Activated CD4-positive, alpha-beta T cell treated with anti-CD3 and anti-CD28 coated beads for 24 hours (primary cell): Measurements from ENCODE around the gene YY1AP1.
"Not testable (repeated sequence)": the region's sequence is repeated elsewhere in the genome, so short reads cannot be mapped to it uniquely, and the experiment has no call there.

Source experiments
- DNase-seq, 2 donors: peaks; one replicate each; pipeline ENCODE4 v3.0.0-alpha.2; 2020; ENCODE audit warnings: low read depth in 2 of 2

The YY1AP1 gene, protein sequence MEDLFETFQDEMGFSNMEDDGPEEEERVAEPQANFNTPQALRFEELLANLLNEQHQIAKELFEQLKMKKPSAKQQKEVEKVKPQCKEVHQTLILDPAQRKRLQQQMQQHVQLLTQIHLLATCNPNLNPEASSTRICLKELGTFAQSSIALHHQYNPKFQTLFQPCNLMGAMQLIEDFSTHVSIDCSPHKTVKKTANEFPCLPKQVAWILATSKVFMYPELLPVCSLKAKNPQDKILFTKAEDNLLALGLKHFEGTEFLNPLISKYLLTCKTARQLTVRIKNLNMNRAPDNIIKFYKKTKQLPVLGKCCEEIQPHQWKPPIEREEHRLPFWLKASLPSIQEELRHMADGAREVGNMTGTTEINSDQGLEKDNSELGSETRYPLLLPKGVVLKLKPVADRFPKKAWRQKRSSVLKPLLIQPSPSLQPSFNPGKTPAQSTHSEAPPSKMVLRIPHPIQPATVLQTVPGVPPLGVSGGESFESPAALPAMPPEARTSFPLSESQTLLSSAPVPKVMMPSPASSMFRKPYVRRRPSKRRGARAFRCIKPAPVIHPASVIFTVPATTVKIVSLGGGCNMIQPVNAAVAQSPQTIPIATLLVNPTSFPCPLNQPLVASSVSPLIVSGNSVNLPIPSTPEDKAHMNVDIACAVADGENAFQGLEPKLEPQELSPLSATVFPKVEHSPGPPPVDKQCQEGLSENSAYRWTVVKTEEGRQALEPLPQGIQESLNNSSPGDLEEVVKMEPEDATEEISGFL

DNA sequence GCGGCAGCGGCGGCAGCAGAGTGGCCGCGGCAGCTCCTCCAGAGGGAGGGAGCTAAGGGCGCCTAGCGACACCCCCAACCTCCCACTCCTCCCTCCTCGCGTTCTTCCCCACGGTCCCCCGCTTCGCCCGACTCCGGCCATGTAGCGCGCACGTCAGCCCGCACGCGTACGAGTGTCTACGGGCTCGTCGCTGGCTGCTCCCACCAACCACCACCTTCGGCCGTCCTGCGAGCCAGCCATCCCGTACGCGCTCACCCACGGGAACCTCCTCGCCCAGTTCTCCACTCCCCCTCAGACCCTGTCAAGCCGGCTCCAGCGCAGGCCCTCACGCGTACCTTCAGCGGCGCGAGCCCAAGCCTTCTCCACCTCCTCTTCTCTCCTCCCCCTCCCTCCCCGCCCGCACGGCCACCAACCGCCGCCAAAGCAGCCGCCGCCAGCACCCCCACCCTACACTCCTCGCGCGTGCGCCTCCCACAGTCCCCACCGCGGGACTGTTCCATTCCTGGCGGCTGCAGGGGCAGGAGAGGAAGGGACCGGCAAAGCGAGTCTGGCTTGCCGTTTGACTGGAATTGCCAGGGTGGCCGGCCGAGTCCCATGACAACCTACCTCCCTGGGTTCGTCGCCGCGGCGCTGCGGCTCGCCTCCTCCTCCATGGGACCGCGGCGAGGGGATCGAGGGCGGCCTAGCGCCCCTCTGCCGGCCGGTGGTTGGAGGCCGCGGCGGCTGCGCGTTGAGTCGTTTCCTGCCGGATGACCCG is at the start of gene YY1AP1:
TSS of gene YY1AP1 (minus strand) at position 451 of the 757 bp plus-strand sequence. CDS start 8,338 bp downstream, outside the sequence.
- peak; percentile 78 to 82 for DNase-seq

DNA sequence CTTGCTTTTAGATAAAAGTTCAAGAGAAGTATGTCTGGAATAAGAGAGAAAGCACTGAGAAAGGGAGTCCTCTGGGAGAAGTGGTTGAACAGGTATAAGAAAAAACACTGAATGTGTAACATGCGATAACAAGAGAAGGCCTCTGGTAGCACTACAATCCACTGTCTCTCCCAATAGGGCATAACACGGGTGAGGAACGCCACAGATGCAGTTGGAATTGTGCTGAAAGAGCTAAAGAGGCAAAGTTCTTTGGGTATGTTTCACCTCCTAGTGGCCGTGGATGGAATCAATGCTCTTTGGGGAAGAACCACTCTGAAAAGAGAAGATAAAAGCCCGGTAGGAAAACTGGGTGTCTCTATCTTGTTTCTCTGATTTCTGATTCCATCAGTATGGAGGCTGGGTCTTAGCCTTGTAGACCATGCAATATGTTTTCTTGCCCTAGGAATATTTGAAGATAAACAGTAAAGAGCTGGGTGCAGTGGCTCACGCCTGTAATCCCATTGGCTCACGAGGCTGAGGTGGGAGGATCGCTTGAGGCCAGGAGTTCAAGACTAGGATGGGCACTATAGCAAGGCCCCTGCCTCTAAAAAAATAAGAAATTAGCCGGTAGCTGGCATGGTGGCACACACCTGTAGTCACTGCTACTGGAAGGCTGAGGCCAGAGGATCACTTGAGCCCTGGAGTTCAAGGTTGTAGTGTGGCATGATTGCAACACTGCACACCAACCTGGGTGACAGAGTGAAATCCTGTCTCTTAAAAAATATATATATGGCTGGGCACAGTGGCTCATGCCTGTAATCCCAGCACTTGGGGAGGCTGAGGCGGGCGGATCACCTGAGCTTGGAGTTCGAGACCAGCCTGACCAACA is 40.7 kb upstream of the YY1AP1 start:
- DNase-seq = peak in 1 of 2 donors; percentile 17

DNA sequence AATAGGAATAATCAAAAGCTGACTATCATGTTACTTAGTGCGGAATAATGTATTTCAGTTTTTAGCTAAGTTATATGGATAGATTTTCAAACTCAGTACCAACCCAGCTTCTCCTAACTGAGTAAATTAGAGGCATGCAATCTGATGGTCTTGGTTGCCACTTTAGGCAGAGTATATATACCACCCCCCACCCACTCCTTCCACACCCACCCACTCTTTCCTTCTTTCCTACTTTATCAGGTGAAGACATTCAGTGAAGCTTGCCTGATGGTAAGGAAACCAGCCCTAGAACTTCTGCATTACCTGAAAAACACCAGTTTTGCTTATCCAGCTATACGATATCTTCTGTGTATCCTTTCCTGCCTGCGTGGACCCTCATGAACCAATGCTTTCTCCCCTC is 36.6 kb upstream of the YY1AP1 start:
- DNase-seq = no peak

DNA sequence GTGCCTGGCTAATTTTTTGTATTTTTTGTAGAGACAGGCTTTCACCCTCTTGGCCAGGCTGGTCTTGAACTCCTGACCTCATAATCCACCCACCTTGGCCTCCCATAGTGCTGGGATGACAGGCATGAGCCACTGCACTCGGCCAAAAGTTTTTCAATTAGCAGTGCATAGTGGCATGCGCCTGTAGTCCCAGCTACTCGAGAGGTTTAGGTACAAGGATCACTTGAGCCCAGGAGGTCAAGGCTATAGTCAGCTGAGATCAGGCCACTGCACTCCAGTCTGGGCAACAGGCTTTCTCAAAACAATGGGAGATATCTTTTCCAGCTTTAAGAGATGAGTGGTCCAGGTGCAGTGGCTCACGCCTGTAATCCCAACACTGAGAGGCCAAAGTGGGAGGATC is 31.1 kb upstream of the YY1AP1 start:
- no peak for DNase-seq

DNA sequence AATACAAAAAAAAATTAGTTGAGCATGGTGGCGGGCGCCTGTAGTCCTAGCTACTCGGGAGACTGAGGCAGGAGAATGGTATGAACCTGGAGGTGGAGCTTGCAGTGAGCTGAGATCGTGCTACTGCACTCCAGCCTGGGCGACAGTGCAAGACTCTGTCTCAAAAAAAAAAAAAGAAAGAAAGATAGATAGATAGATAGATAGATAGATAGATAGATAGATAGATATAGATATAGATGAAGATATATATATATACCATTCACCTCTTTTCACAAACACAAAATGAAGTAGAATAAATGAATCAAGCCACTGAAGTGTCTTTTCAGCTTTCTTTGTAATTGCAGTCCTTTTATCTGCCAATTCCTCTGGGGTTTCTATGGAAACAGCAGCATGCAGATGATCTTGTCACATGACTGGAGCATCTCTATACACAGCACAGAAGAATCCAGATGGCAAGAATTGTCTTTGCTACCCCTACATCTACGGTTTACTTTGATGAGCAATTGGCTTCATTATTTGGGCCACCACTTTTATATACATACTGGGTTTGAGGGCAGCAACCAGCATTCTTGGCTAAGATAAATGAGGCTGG is 30.0 kb upstream of the YY1AP1 start:
- DNase-seq = not testable (repeated sequence)

DNA sequence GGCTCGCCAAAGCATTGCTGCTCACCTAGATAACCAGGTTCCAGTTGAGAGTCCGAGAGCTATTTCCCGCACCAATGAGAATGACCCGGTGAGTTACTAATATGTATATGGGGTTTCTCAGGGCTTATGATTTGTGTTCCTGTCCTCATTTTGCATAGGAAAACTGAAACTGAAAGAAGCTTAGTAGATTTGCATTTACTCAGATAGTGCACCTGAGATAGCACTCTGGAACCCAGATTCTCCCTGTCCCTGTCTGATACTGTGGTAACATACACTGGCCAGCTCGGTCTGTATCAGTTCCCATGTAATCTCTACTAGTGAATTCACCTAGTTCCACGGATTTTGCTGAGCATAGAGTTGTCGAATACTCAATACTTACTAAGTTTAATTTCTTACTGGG is 28.5 kb upstream of the YY1AP1 start:
- DNase-seq = no peak

DNA sequence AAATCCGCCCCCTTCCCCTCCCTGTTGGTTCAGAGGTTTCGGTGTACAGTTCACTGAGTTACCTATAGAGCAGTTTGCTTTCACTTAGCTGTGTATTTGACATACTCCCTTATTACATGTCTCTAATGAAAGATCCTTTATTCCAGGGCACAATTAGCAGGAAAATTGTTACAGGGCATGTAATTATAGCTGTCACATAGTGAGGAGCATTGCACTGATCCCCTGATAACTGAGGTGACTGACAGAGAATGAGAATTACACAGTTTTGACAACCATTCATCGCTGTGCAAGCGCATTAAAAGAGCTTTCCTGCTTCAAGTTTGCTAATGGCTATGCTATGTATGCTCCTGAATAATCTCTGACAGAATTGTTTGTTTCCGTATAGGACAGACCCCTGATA is 27.2 kb upstream of the YY1AP1 start:
- DNase-seq = no peak

DNA sequence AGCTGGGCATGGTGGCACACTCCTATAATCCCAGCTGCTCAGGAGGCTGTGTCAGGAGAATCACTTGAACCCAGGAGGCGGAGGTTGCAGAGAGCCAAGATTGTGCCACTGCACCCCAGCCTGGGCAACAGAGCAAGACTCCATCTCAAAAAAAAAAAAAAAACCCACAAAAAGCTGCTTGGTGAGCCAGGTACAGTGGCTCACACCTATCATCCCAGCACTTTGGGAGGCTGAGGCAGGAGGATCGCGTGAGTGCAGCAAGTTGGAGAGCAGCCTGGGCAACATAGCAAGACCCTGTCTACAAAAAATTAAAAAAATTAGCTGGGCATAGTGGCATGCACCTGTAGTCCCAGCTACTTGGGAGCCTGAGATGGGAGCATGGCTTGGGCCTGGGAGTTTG is 26.5 kb upstream of the YY1AP1 start:
- not testable (repeated sequence) for DNase-seq

DNA sequence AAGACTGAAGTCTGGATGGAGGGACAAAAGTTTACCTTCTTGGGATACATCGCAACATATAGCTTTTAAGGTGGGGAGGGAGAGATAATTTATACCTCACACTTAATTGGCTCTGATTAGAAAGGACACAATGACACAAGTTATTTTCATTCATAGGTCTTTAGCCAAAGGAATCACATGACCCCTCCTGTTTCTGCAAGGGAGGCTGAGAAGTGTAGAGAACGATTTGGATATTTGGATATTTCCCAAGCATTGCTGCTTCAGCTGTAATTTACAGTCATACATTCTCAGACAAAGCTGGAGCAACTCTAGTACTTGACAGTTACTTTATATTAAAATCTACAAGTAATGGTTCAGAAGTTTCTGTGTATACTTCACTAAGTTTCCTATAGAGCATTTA is 24.5 kb upstream of the YY1AP1 start:
- no peak for DNase-seq

DNA sequence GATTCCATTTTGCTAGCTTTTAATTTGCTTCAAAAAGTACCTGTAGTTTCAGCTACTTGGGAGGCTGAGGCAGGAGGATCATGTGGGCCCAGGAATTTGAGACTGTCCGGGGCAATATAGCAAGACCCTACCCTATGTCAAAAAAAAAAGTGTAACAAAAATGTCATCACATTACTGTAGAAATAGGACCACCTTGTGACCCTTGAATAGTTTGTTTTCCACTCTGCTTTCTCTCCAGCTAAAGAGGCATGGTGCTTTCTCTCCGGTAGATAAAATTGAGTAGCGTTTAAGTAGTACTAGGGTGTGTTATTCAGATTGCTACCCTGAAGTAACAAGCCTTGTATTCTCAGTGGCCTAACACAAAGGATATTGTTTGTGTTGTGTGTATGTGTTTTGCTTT is 24.1 kb upstream of the YY1AP1 start:
- DNase-seq = not testable (repeated sequence)

DNA sequence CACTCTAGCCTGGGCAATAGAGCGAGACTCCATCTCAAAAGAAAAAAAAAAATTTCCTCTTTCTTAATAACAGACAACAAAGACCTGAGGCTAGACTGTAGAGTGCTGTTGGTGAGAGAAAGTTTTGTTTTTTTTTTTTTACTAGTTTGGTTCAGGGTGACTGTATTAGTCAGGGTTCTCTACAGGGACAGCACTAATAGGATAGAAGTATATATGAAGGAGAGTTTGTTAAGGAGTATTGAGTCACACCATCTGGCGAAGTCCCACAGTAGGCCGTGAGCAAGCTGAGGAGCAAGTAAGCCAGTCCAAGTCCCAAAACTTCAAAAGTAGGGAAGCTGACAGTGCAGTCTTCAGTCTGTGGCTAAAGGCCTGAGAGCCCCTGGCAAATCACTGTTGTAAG is 22.9 kb upstream of the YY1AP1 start:
- DNase-seq = not testable (repeated sequence)

DNA sequence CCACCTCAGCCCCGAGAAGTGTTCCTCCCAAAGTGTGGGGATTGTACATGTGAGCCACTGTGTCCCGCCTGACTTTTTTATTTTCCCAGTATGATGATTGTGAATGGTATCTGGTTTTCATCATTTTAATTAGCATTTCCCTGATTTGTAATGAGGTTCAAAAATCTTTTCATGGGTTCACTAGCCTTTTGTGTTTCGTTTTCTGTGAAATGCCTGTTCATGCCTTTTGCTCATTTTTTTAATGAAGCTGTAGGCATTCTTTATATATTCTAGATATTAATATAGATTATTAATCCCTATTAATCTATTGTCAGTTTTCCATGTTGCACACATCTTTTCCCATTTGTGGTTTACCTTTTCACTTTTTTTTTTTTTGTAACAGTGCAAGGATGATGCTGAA is 20.8 kb upstream of the YY1AP1 start:
- no peak for DNase-seq

DNA sequence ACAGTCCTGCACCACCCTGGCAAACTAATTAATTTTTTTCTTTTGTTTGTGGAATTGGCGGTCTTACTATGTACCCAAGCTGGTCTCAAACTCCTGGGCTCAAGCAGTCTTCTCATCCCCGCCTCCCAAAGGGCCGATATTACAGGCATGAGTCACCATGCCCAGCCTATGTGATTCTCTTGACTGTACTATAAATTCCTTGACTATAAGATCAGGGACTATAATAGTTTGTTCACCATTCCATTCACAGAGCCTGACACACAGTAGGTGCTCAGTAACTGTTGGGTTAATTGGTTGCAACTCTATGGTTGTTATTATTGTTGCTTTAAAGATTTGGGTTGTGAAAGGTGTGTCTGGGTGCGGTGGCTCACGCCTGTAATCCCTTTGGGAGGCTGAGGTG is 17.6 kb upstream of the YY1AP1 start:
- DNase-seq = no peak

DNA sequence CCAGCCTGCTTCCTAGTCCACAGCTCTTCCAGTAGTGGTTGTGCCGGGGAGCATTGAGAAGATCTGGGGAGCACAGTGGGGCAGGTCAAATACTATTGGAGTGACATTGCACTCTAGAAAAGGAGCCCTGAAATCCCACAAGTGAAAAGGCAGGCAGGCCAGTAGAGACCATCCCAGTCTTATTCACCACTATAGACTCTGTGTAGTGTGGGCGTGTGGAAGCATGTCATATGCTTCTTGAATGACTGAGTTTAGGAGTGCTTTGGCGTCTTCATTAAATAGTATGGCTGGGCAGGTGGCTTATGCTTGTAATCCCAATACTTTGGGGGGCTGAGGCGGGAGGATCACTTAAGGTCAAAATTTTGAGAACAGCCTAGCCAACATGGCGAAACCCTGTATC is 15.8 kb upstream of the YY1AP1 start:
- DNase-seq = not testable (repeated sequence)

DNA sequence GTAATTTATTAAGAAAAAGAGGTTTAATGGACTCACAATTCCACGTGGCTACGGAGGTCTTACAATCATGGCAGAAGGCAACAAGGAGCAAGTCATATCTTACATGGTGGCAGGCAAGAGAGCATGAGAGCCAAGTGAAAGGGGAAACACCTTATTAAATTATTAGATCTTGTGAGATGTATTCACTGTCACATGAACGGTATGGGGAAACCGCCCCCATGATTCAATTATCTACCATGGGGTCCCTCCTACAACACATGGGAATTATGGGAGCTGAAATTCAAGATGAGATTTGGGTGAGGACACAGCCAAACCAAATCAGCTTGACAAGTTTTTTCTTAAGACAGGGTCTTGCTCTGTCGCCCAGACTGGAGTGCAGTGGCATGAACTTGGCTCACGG is 14.6 kb upstream of the YY1AP1 start:
- no peak for DNase-seq

DNA sequence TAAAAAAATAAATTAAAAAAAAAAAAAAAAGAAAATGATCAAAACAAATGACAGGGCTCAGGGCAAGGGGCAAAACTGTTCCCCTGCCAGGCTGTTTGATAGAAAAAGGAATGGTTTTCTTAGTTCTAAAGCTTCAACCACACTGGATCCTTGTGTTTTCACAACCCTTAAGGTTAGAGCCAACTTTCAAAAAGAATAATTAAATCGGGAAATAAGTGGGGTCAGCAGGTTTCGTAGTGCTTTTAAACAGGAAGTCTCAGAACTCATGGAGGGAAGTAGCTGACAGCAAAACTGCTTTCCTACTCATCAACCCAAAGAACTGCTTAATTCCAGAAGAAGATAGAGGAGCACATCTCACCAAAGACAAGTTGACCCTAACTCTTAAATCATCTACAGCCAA is 13.1 kb upstream of the YY1AP1 start:
- not testable (repeated sequence) for DNase-seq

DNA sequence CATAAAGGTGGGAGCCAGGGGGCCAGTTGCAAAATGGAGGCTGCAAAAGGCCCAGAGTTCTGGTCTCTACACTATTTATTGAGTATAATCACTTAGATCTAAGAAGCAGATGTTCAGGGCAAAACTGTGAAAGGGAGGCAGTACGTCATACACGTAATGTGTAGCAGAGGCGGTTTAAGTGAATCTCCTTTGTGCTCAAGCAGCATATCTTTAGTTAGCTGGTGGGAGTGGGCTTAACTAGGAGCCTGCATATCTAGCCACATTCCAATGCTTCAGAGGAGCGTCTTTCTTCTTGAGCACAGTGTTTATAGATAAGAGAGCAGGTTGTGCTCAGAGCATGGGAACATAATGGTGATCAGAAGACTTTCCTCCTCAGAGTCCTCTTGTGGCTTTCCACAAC is 10.5 kb upstream of the YY1AP1 start:
- not testable (repeated sequence) for DNase-seq

DNA sequence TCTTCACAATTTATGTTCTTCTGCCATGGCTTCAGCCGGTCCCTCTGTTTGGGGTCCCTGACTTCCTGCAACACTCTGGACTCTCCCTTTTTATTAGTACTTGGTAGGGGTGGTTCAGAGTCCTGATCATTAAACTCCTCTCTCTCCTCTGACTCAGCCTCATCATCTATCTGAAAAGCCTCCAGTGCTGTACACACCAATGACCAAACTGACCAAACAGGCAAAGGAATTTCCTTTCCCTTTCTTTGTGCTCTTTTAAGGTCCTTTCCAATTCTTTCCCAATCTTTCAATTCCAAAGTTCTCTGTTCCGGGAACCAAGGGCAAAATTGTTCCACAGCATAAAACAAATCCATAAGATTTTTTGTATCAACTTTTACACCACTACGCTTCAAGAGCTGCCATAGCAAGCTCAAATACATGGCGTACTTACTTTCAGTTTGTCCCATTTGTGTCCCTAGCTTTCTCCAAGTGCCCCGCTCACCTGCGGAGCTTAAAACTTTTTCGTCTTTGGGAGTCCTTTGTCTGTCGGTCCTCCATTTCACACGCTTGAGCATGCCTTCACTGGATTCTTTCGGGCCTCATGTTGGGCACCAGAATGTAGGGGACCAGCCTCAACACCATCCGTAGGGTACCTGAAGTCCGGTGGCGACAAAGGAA is 9.9 kb upstream of the YY1AP1 start:
- DNase-seq = no peak

DNA sequence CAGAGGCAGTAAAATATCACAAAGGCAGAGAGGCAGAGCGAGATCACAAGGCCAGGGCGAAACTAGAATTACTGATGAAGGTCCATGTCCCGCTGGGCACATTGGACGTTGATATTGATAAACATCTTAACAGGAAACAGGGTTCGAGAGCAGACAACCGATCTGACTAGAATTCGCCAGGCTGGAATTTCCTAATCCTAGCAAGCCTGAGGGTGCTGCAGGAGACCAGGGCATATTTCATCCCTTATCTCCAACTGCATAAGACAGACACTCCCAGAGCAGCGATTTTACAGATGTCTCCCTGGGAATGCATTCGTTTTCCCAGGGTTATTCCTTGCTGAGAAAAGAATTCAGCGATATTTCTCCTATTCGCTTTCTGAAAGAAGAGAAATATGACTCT is 9.0 kb upstream of the YY1AP1 start:
- not testable (repeated sequence) for DNase-seq

DNA sequence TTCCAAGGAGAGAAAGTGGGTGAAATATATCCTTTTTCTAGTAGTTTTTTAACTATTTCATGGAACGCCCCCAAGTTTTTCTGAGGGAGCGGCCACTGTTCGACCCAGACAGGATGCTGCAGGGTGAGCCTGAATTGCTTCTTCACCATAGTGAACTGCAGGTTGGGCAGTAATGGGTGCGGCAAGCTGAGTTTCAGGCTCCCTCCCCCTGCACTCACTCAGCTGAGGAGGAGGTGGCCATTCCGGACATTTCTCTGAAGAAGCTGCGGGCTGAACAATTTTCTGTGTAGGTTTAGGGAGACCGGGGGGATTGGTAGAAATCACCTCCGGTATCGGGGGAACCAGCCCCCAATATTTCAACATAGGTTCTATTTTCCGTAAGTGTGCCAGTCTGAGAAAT is 8.5 kb upstream of the YY1AP1 start:
- DNase-seq = no peak
